GM18511 (cell line): Measurements from ENCODE around the gene CSF1R.
A peak's percentile ranks its signal among the peaks of the same experiment; 100 is the strongest.
"Not testable (repeated sequence)": the region's sequence is repeated elsewhere in the genome, so short reads cannot be mapped to it uniquely, and the experiment has no call there.

Experiments
- ATAC-seq: cut with Tn5 transposase; IDR thresholded peaks from one replicate; pipeline ENCODE4 v1.9.1; 2021; ENCODE audit warnings: mild to moderate bottlenecking, moderate library complexity; ENCODE audit not compliant: unreplicated experiment

CSF1R gene

DNA sequence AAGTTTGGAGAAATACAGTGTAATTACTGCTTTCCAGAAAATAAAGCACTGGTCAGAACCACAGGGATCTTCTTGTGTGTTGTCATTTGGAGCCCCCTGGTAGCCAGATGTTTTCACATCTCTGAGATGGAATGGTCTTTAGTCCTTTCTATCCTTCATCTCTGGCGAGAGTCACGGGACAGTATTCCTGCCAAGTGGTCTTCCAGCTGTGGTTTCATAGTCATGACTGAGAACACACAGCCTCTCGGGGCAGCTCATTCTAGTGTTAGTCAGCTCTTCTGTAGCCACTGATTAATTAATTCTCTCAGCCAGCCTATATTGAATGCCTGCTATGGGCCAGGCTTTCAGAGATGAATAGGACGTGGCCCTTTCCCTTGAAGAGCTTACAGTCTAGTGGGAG lies 51.7 kb downstream of the CSF1R start:
- ATAC-seq = peak; percentile 9

GRCh38 chr5:150033334-150033733 lies 53.0 kb downstream of the CSF1R start:
- ATAC-seq = no peak

- not testable (repeated sequence) for ATAC-seq
Measured at GRCh38 chr5:150028047-150028446, 58.3 kb downstream of the CSF1R start.

DNA sequence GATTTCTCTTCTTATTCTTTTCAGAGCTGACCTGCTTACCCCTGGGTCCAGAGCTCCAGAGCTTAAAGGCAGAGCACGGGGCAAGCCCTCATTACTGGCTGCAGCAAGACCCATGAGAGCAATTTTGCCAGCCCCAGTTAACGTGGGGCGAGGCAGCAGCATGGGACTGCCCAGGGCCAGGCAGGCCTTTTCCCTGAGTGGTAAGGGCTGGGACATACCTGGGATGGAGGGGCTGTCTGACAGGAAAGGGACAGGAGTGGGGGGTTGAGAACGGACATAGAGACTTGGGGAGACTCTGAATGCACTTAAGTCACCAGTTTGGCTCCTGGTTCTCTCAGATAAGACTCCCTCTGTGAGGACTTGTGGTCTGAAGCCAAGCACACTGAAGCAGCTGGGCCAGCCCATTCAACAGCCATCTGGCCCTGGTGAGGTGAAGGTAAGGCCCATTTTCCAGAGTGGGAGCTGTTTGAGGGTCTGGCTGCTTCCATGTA lies 59.6 kb downstream of the CSF1R start:
- ATAC-seq = no peak

DNA sequence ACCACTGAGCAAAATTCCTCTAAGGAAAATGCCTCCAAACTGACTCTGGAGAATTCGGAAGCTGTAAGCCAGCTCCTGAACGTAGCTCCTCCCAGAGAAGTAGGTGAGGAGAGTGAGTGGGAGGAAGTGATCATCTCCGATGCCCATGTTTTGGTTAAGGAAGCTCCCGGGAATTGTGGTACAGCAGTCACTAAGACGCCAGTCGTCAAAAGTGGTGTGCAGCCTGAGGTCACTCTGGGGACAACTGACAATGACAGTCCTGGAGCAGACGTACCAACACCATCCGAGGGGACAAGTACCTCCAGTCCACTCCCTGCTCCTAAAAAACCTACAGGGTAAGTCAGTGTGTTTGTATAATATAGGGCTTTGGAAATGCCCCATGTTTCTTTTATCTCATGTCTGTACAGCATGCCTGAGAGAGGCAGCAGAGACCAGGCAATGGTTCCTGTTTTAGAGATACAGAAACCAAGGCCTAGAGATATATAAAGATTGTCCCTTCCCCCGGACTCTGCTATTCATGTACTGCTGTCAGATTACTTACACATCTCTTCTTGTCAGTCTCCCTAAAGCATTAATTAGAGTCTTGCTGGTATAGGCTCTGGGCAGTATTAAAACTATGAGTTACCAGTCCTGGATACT lies 61.9 kb downstream of the CSF1R start:
- ATAC-seq = no peak

- ATAC-seq = no peak
Measured at GRCh38 chr5:150023136-150023535, 63.2 kb downstream of the CSF1R start.

DNA sequence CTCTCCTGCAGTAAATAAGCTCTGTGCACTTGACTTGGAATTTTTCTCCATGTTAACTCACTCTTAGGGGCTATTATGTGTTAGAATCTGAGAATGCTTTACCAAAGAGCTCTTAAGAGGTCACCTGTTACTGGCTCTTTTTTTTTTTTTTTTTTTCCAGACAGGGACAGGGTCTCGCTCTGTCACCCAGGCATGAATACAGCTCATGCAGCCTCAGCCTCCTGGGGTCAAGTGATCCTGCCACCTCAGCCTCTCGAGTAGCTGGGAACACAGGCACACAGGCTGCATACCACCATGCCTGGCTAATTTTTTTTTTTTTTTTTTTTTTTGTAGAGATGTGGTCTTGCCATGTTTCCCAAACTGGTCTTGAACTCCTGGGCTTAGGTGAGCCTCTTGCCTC lies 63.7 kb downstream of the CSF1R start:
- no peak for ATAC-seq

DNA sequence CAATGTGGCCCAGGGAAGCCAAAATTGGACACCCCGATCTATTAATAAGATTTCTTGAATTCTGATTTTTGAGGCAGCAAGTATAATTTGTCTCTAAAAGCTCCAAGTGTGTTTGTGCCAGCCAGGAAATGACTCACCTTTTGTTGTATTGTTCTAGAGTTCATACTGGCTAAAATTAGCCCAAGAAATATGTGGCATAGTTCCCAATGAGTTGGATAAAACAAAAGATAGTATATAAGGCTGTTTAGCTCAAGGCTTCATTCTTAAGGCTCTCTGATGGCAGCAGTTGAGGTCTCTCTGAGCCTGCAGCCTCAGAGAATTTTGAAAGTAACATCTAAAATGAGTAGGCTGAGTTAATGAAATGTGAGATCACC lies 64.2 kb downstream of the CSF1R start:
- ATAC-seq = no peak

- no peak for ATAC-seq
Measured at GRCh38 chr5:150021491-150022157, 64.7 kb downstream of the CSF1R start.

DNA sequence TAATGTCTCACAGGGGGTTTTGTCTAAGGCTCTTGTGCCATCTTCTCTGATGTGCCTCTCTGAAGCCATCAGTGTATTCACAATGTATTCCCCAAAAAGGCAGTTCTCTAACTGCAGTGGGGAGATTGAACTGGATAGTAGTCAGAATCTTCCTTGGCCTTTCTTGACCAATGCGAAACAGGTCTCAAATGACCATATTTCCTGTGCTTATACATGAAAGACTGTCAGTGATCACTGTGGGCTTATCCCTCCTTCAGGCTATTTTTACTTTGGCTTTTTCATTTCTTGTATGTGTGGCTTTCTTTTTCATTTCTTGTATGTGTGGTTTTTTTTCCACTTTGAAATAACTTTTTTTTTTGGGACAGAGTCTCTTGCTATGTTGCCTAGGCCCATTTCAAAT lies 66.1 kb downstream of the CSF1R start:
- no peak for ATAC-seq

DNA sequence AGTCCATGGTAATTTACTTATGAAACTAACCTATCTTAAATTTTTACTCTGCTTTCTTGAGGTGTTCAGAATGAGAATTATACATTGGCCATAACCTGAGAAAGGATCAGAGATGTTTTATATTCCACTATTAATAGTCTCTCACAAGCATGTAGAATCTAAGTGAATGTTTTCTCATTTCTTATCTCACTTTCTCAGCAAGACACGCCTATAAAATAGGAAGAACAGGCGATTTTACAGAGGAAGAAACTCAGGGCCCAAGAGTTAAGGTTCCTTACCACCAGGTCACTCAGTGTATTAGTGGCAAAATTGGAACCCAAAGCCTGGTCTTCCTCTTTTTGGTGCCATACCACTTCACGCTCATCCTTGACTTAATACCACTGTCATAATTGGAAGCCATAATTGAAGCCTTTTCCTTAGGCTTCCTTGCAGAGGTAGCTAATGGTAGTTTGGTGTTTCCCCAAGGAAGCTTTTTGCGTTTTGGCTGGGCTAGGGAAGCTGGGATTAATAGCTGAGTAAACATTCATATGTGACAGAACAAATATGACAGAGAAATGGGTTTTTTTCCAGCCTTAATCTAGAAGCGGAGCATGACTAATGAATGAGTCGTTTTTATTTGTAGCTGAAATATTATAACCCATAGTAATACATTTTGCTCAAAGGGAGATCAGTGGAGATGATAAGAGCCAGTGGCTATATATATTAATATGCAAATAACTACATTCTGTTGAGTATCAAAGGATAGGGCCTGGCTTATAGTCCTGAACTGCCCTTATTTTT lies 68.9 kb downstream of the CSF1R start:
- ATAC-seq = no peak

DNA sequence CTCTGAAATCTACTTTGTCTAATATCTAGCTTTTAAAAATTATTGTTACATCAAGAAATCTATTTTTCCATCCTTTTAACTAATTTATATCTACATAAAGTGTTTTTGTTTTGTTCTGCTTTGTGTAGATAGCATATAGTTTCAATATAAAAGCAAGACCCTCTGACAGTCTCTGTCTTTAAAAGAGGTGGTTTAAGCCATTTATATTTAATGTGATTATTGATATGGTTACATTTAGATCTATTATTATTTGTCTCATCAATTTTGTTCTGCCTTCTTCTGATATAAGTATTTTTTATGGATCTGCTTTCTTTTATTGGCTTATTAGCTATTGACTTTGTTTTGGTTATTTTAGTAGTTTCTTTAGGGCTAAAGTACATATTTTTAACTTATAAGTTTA lies 69.8 kb downstream of the CSF1R start:
- ATAC-seq = no peak

- ATAC-seq = no peak
Measured at GRCh38 chr5:150015415-150015814, 70.9 kb downstream of the CSF1R start.

DNA sequence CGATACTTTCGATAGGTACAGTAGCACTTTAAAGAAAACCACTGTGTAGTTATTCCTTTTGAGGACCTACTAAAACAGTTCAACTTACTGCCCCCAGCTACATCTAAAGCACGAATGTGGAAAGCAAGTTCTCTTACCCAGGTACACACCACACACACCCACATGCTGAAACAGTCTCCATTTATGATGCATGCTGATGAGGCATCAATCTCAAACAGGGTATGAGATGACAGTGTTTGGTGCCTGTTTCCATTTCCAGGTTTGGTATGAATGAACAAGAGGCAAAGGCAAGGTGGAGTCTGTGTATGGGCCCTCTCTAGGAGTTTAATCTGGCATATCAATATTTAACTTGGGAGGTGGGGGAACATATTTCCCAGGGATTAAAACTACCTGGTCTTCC lies 71.9 kb downstream of the CSF1R start:
- ATAC-seq = no peak

DNA sequence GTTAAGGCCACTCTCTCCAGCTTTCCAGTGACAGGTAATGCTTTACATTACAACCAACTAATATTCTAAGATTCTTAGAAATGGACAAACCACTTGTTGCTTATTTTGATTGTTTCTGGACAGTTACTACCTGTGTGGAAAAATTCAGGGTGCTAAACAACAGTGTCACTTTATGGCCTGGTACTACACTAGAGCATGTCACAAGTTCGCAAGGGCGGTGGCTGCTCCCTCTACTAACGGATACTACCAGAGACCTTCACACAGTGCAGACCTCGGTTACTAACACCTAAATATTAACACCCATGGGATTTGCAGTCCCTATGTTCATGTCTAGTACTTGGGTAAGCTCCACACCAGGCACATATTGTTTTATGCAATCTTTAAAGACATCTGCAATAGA lies 72.4 kb downstream of the CSF1R start:
- no peak for ATAC-seq

DNA sequence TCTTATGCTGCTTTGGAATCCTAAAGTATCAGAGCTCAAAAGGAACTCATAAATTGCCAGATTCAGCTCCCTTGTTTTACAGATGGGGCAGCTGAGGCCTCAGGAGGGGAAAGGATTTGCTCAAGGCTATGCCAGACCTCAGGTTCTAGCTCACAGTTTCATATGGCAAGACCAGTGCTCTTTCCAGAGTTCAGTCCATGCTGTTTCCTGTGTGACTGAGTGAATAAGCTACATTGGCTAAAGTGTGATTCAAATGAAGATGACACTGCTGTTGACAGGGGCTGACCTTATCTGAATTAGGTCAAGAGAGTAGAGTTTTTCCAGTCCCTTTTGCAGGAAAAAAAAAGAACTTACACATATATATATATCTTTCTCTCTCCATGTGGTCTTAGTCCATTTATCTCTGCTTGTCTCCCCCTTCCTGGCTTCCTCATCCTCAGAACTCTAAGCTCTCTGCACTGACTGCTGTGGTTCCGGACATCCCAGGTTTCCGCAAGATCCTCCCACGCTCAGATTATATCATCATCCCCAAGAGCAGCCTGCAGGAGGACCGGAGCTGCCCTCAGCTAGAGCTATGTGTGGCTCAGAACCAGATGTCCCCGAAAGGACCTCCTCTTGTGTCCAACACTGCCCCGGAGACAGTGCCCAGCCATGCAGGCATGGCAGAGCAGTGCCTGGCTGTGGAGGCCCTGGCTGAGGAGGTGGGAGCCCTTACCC lies 76.5 kb downstream of the CSF1R start:
- ATAC-seq = no peak

DNA sequence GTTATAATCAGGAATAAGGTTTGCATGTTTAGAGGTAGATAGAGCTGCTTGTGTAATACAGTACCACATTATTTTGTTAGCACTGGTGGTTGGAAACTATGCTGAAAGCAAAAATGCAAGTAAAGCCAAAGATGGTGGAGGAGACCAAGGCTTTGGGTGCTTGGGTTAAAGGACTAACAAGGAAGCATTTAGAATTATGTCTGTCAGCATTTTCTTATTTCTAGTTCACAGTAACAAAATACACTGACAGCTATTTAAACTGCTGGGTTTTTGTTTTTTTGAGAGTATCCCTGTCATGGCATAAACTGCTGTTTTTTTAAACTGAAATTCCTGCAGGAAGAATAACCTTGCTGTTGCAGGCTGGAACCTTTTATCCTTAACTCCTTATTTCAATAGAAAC lies 79.3 kb downstream of the CSF1R start:
- no peak for ATAC-seq

DNA sequence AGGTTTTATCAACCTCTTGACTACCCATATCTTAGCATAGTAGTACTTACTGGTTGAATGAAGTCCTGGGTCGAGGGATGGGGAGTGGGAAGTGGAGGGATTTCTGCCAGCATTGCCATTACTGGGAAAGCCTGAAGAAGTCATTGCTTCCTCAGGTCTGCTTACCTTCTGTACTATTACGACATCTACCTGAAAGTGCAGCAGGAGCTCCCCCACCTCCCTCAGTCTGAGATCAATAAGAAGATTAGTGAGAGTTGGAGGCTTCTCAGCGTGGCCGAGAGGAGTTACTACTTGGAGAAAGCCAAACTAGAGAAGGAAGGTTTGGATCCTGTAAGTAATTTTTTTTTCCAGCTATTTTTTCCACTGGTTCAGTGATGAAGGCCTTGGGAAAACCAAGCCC lies 80.0 kb downstream of the CSF1R start:
- no peak for ATAC-seq
